HepG2 (cell line): Measurements from ENCODE around the gene PRKACA. TPM values are rescaled to one million over a fixed set of nuclear protein-coding genes. Genes with fewer than 3 reads are reported as not detected.

Experiments
- CBX1 ChIP-seq: IDR thresholded peaks from one replicate; pipeline ENCODE4 v1.6.1; 2016; ENCODE audit warnings: antibody characterized with exemption, low read depth
- GLMP ChIP-seq: sonication (generic); formaldehyde crosslinking; IDR thresholded peaks from 2 replicates; pipeline ENCODE4 v1.9.0; 2021; ENCODE audit warnings: missing genetic modification reagents, mild to moderate bottlenecking, borderline replicate concordance
- HNRNPL ChIP-seq: fragments of 200-400 bp; formaldehyde crosslinking; IDR thresholded peaks from 2 replicates; pipeline ENCODE4 v1.6.1; 2017; ENCODE audit warnings: mild to moderate bottlenecking, low read depth, low read length
- NAIF1 ChIP-seq: sonication (generic); formaldehyde crosslinking; IDR thresholded peaks from 2 replicates; pipeline ENCODE4 v1.5.0; 2020; ENCODE audit warnings: mild to moderate bottlenecking, missing genetic modification reagents, borderline replicate concordance
- PREB ChIP-seq: sonication (generic); formaldehyde crosslinking; IDR thresholded peaks from 2 replicates; pipeline ENCODE4 v1.4.0; 2020; ENCODE audit warnings: missing genetic modification reagents
- RAD51 ChIP-seq: fragments of 450-650 bp; IDR thresholded peaks from 2 replicates; pipeline ENCODE4 v1.6.1; 2016; ENCODE audit warnings: borderline replicate concordance
- RELA ChIP-seq: sonication (generic); formaldehyde crosslinking; IDR thresholded peaks from 2 replicates; pipeline ENCODE4 v1.4.0; 2020; ENCODE audit warnings: missing genetic modification reagents
- REXO4 ChIP-seq: sonication (generic); formaldehyde crosslinking; IDR thresholded peaks from 2 replicates; pipeline ENCODE4 v1.8.0; 2022; ENCODE audit warnings: missing genetic modification reagents, mild to moderate bottlenecking, borderline replicate concordance
- SALL1 ChIP-seq: sonication (generic); formaldehyde crosslinking; IDR thresholded peaks from 2 replicates; pipeline ENCODE4 v1.8.0; 2022; ENCODE audit warnings: mild to moderate bottlenecking, missing genetic modification reagents
- SNAI1 ChIP-seq: sonication (generic); formaldehyde crosslinking; IDR thresholded peaks from 2 replicates; pipeline ENCODE4 v1.5.0; 2020; ENCODE audit warnings: mild to moderate bottlenecking, missing genetic modification reagents, borderline replicate concordance
- SRSF1 ChIP-seq: fragments of 200-400 bp; formaldehyde crosslinking; optimal IDR thresholded peaks from 2 replicates; pipeline ENCODE3; 2017; ENCODE audit warnings: mild to moderate bottlenecking, low read depth, low read length, moderate library complexity
- SUZ12 ChIP-seq: fragments of 150-350 bp; IDR thresholded peaks from 2 replicates; pipeline ENCODE4 v1.6.1; 2014; ENCODE audit warnings: low read depth, low read length
- TBP ChIP-seq: sonication (generic); formaldehyde crosslinking; IDR thresholded peaks from 2 replicates; pipeline ENCODE4 v1.5.0; 2020; ENCODE audit warnings: missing genetic modification reagents
- ZBTB26 ChIP-seq: IDR thresholded peaks from 2 replicates; pipeline ENCODE4 v1.6.1; 2016; ENCODE audit warnings: missing compliant biosample characterization, missing genetic modification reagents, borderline replicate concordance
- ZBTB34 ChIP-seq: sonication (generic); formaldehyde crosslinking; IDR thresholded peaks from 2 replicates; pipeline ENCODE4 v1.8.0; 2022; ENCODE audit warnings: mild to moderate bottlenecking, missing genetic modification reagents
- ZBTB8A ChIP-seq: sonication (generic); formaldehyde crosslinking; IDR thresholded peaks from 2 replicates; pipeline ENCODE4 v1.4.0; 2020; ENCODE audit warnings: mild to moderate bottlenecking, low read depth, missing genetic modification reagents, borderline replicate concordance
- ZNF263 ChIP-seq: sonication (generic); formaldehyde crosslinking; IDR thresholded peaks from 2 replicates; pipeline ENCODE4 v1.4.0; 2020; ENCODE audit warnings: missing genetic modification reagents
- ZNF362 ChIP-seq: sonication (generic); formaldehyde crosslinking; IDR thresholded peaks from 2 replicates; pipeline ENCODE4 v1.4.0; 2020; ENCODE audit warnings: missing genetic modification reagents, mild to moderate bottlenecking, borderline replicate concordance
- ZNF441 ChIP-seq: sonication (generic); formaldehyde crosslinking; IDR thresholded peaks from 2 replicates; pipeline ENCODE4 v1.7.0; 2021; ENCODE audit warnings: missing genetic modification reagents, borderline replicate concordance
- polyA plus RNA-seq, 8 experiments: library from polyadenylated mRNA; depleted of rRNA in 3 of 8; stranded (reverse) in 7 of 8; unstranded in 1 of 8; fragments of >200 nt; fragmentation: Illumina TruSeq in 4 of 8; extraction: Trizol in 4 of 8; gene quantifications; 2 replicates each; pipeline versions ENCODE4 v1.2.1 to v1.2.3, GENCODE V29; 2011 to 2016; ENCODE audit warnings: low read depth in 4 of 8, missing spikeins in 1 of 8, mixed read lengths in 1 of 8; ENCODE audit not compliant: insufficient read depth in 1 of 8
- total RNA-seq, 5 experiments: library from RNA; depleted of rRNA; stranded (reverse); fragments of >200 nt; fragmentation: Illumina TruSeq; extraction: Trizol; gene quantifications; 2 replicates each; pipeline ENCODE4 v1.2.3, GENCODE V29; 2016; ENCODE audit warnings: low read depth in 1 of 5
- TF ChIP-seq, protein P1 (sequence below): sonication (generic); formaldehyde crosslinking; IDR thresholded peaks from 2 replicates; pipeline ENCODE4 v1.4.0; 2020; ENCODE audit warnings: missing genetic modification reagents

PRKACA gene
- total and polyA plus RNA-seq, 2 of the 13 experiments (the other 11 are each of a cell fraction or from before 2014, with no cell fraction given): 11.0 to 18.2 TPM

DNA sequence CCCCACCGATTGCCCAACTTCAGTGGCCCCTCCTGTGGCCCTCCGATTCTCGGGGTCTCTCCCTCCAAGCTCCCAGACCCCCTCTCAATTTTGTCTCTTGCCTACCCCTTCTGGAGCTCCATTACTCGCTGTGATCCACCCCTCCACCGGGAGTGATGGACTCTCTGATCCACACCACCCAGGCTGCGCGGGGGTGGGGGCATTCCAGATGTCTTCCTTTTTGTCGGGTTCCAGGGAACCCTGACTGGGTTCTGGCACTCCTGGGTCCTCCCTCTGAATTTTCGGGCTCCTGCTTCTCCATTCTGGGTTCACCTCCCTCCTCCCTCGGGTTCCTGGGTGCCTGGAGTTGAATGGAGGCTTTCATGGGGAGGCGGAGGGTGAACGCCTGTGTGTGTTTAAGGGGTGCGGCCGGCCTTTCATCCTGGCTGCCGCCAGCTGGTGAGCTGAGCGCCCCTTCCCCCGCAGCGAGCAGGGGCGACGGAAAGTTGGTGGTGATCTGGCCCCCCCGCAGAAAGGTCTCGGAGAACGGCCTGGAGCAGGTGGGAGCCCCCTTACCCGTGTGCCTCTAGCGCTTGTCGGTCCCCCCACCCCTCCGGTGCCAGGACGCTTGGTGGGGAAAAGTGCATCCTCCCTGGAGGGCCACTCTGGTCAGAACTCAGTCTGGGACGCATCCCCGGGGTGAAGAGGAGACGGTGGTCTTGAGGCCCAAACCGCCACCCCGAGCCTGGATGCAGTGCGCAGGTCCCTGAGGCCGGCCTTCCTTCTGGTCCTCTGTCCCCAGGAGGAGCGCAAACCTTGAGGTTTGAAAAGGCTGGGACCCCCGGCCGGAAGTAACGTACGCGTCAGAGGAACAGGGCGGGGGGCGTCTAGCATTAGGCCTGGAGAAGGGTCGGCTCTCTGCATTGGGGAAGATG is 43.4 kb downstream of the PRKACA start (continued):
- TF ChIP-seq ZBTB34: no peak
- no peak for TF ChIP-seq CBX1
- TF ChIP-seq SUZ12: no peak
- 0 out of 2 replicates have a peak, but pooled peaks have one; percentile 54 for TF ChIP-seq SNAI1 (CRISPR knock-in tag)
- 0 out of 2 replicates have a peak, but pooled peaks have one; percentile 16 for TF ChIP-seq ZBTB26
- no peak for TF ChIP-seq ZNF362 (CRISPR knock-in tag)
- TF ChIP-seq RELA (CRISPR knock-in tag): no peak
- TF ChIP-seq ZNF263 (CRISPR knock-in tag): peak; percentile 38; the same call in 1 of the 2 replicates
- no peak for TF ChIP-seq ZBTB8A (CRISPR knock-in tag)
- 0 out of 2 replicates have a peak, but pooled peaks have one; percentile 35 for TF ChIP-seq HNRNPL
- 0 out of 2 replicates have a peak, but pooled peaks have one; percentile 6 for TF ChIP-seq ZNF441
- no peak for TF ChIP-seq REXO4 (CRISPR knock-in tag)
- TF ChIP-seq RAD51: no peak
- no peak for TF ChIP-seq SALL1 (CRISPR knock-in tag)
- TF ChIP-seq NAIF1 (CRISPR knock-in tag): 0 out of 2 replicates have a peak, but pooled peaks have one; percentile 51
- TF ChIP-seq, protein P1, sequence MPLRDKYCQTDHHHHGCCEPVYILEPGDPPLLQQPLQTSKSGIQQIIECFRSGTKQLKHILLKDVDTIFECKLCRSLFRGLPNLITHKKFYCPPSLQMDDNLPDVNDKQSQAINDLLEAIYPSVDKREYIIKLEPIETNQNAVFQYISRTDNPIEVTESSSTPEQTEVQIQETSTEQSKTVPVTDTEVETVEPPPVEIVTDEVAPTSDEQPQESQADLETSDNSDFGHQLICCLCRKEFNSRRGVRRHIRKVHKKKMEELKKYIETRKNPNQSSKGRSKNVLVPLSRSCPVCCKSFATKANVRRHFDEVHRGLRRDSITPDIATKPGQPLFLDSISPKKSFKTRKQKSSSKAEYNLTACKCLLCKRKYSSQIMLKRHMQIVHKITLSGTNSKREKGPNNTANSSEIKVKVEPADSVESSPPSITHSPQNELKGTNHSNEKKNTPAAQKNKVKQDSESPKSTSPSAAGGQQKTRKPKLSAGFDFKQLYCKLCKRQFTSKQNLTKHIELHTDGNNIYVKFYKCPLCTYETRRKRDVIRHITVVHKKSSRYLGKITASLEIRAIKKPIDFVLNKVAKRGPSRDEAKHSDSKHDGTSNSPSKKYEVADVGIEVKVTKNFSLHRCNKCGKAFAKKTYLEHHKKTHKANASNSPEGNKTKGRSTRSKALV (CRISPR knock-in tag): peak; percentile 54; the same call in 1 of the 2 replicates
- TF ChIP-seq TBP: no peak
- peak; percentile 66 for TF ChIP-seq SRSF1
- no peak for TF ChIP-seq GLMP (CRISPR knock-in tag)
- TF ChIP-seq PREB (CRISPR knock-in tag): no peak
